Smooth muscle cell (in vitro differentiated cells): ENCODE results near the gene TCAF1. TPM values are rescaled to one million over a fixed set of nuclear protein-coding genes. Genes with fewer than 3 reads are reported as not detected.
"Not testable (repeated sequence)": the region's sequence is repeated elsewhere in the genome, so short reads cannot be mapped to it uniquely, and the experiment has no call there.

ENCODE experiments used
- DNase-seq: peaks from one replicate; lab custom pipeline; 2025; ENCODE audit not compliant: unreplicated experiment; lab: John Stamatoyannopoulos, UW
- H2AFZ ChIP-seq: fragments of 200-600 bp; sonication (generic); 2 replicates; pipeline ENCODE4 v1.6.0; 2016; ENCODE audit warnings: antibody characterized with exemption, low read depth, mild to moderate bottlenecking
- H3F3A ChIP-seq: fragments of 200-600 bp; sonication (generic); 2 replicates; pipeline ENCODE4 v1.6.0; 2017; ENCODE audit warnings: antibody characterized with exemption, low read depth
- H3K27ac ChIP-seq: fragments of 200-600 bp; sonication (generic); 2 replicates; pipeline ENCODE4 v1.5.1; 2016; ENCODE audit warnings: low read depth, mild to moderate bottlenecking
- H3K27me3 ChIP-seq: fragments of 200-600 bp; sonication (generic); 2 replicates; pipeline ENCODE4 v1.6.1; 2016; ENCODE audit warnings: low read depth, mild to moderate bottlenecking
- H3K36me3 ChIP-seq: fragments of 200-600 bp; sonication (generic); 2 replicates; pipeline ENCODE4 v1.5.1; 2016; ENCODE audit warnings: low read depth
- H3K4me1 ChIP-seq: fragments of 200-600 bp; sonication (generic); 2 replicates; pipeline ENCODE4 v1.5.1; 2016; ENCODE audit warnings: low read depth
- H3K4me2 ChIP-seq: fragments of 200-600 bp; sonication (generic); 2 replicates; pipeline ENCODE4 v1.6.0; 2016; ENCODE audit warnings: mild to moderate bottlenecking
- H3K4me3 ChIP-seq: fragments of 200-600 bp; sonication (generic); 2 replicates; pipeline ENCODE4 v1.5.1; 2016; ENCODE audit warnings: mild to moderate bottlenecking
- H3K79me2 ChIP-seq: fragments of 200-600 bp; sonication (generic); 2 replicates; pipeline ENCODE4 v1.6.0; 2016; ENCODE audit warnings: low read depth, mild to moderate bottlenecking
- H3K9ac ChIP-seq: fragments of 200-600 bp; sonication (generic); 2 replicates; pipeline ENCODE4 v1.6.0; 2016; ENCODE audit warnings: low read depth
- H3K9me3 ChIP-seq: fragments of 200-600 bp; sonication (generic); replicated peaks from 2 replicates; pipeline ENCODE4 v1.5.1; 2016; ENCODE audit warnings: low read depth
- H4K20me1 ChIP-seq: fragments of 200-600 bp; sonication (generic); 2 replicates; pipeline ENCODE4 v1.6.0; 2016; ENCODE audit warnings: low read depth
- CTCF ChIP-seq: fragments of 200-600 bp; sonication (generic); IDR thresholded peaks from 2 replicates; pipeline ENCODE4 v1.5.1; 2017; ENCODE audit warnings: borderline replicate concordance, mild to moderate bottlenecking, antibody characterized with exemption; ENCODE audit not compliant: insufficient read depth, poor library complexity, severe bottlenecking
- WGBS: methylation state at CpG from one replicate; pipeline ENCODE4 v1.1.7; 2016; ENCODE audit warnings: low lambda C conversion rate; 5-methylcytosine and 5-hydroxymethylcytosine counted together
- polyA plus RNA-seq: library from polyadenylated mRNA; unstranded; fragments of >200 nt; fragmentation: Nextera tagmentation; extraction: Ambion mirVana; gene quantifications from 2 replicates; pipeline ENCODE4 v1.2.1, GENCODE V29; 2016
- total RNA-seq: library from RNA; depleted of rRNA; stranded (reverse); fragments of >200 nt; gene quantifications from 2 replicates; pipeline ENCODE4 v1.2.3, GENCODE V29; 2014

TCAF1 gene
- total and polyA plus RNA-seq, 2 experiments from 2014 or later = 147 to 177 TPM

- Histone ChIP-seq H3K79me2 (peaks cover 92% of the 10 kb centered on the region), H3K4me3 (no peak overlapping the region), H3K4me2 (no peak overlapping the region), H3K9ac (no peak overlapping the region), H2AFZ (no peak overlapping the region), H3K27me3 (no peaks in the 10 kb centered on the region), H3K9me3 (no peaks in the 10 kb centered on the region), H3K27ac (no peak overlapping the region), H3K36me3 (no peaks in the 10 kb centered on the region), H3F3A (no peaks in the 10 kb centered on the region), H3K4me1 (peaks cover 11% of the 10 kb centered on the region), H4K20me1 (peaks cover 80% of the 10 kb centered on the region)
- DNase-seq = no peak
- TF ChIP-seq CTCF = no peak
- 56% methylated on average over 4 of the region's 4 CpGs for WGBS
Measured at GRCh38 chr7:143878884-143879283, 23.1 kb downstream of the TCAF1 start.

GRCh38 chr7:143877098-143877497 lies 24.9 kb downstream of the TCAF1 start:
- H3K4me2 ChIP-seq = no peak overlapping the region
- no peaks in the 10 kb centered on the region for H3K9me3 ChIP-seq
- no peak overlapping the region for H3K27ac ChIP-seq
- H3K4me3 ChIP-seq = no peak overlapping the region
- H3K9ac ChIP-seq = no peak overlapping the region
- no peaks in the 10 kb centered on the region for H3F3A ChIP-seq
- peaks cover 74% of the 10 kb centered on the region for H3K79me2 ChIP-seq
- H4K20me1 ChIP-seq = peaks cover 77% of the 10 kb centered on the region
- no peak for TF ChIP-seq CTCF
- no peak overlapping the region for H2AFZ ChIP-seq
- 88% methylated on average over 3 of the region's 3 CpGs for WGBS
- no peak for DNase-seq
- no peaks in the 10 kb centered on the region for H3K27me3 ChIP-seq
- no peaks in the 10 kb centered on the region for H3K36me3 ChIP-seq
- peaks cover 6% of the 10 kb centered on the region for H3K4me1 ChIP-seq

GRCh38 chr7:143876218-143876617 lies 25.8 kb downstream of the TCAF1 start:
- Histone ChIP-seq H4K20me1 (peaks cover 68% of the 10 kb centered on the region), H3K9me3 (no peaks in the 10 kb centered on the region), H3K4me3 (no peak overlapping the region), H3K27me3 (no peaks in the 10 kb centered on the region), H3K79me2 (peaks cover 66% of the 10 kb centered on the region), H3K4me2 (no peak overlapping the region), H3F3A (no peaks in the 10 kb centered on the region), H2AFZ (no peak overlapping the region), H3K27ac (no peak overlapping the region), H3K9ac (no peak overlapping the region), H3K36me3 (no peaks in the 10 kb centered on the region), H3K4me1 (peaks cover under 1% of the 10 kb centered on the region)
- WGBS = 96% methylated on average over 9 of the region's 9 CpGs
- no peak for DNase-seq
- no peak for TF ChIP-seq CTCF

GRCh38 chr7:143873242-143873641 lies 28.7 kb downstream of the TCAF1 start:
- H3K9ac ChIP-seq, DNase-seq, H3K9me3 ChIP-seq, H3K4me1 ChIP-seq, H2AFZ ChIP-seq, H3K4me2 ChIP-seq, H3K27ac ChIP-seq, H3K27me3 ChIP-seq, H3F3A ChIP-seq, H3K36me3 ChIP-seq, H3K4me3 ChIP-seq: not testable (repeated sequence)
- Histone ChIP-seq H4K20me1 (peaks cover 39% of the 10 kb centered on the region), H3K79me2 (peaks cover 36% of the 10 kb centered on the region)
- 99% methylated on average over 3 of the region's 4 CpGs for WGBS

GRCh38 chr7:143871534-143871933 lies 30.4 kb downstream of the TCAF1 start:
- Histone ChIP-seq H4K20me1 (peaks cover 22% of the 10 kb centered on the region), H3K79me2 (peaks cover 19% of the 10 kb centered on the region)
- not testable (repeated sequence) for H3K9ac ChIP-seq, H2AFZ ChIP-seq, H3K4me3 ChIP-seq, H3F3A ChIP-seq, H3K9me3 ChIP-seq, H3K27me3 ChIP-seq, H3K36me3 ChIP-seq, DNase-seq, H3K4me2 ChIP-seq, H3K4me1 ChIP-seq, H3K27ac ChIP-seq

- not testable (repeated sequence) for H3K36me3 ChIP-seq, H3K4me3 ChIP-seq, H3K4me2 ChIP-seq, H4K20me1 ChIP-seq, H3K27me3 ChIP-seq, DNase-seq, H2AFZ ChIP-seq, H3K27ac ChIP-seq, H3F3A ChIP-seq, H3K9me3 ChIP-seq, H3K79me2 ChIP-seq, H3K9ac ChIP-seq, H3K4me1 ChIP-seq
- no CpG with 5 or more reads among the region's 2 CpGs for WGBS
Measured at GRCh38 chr7:143857994-143858393, 44.0 kb downstream of the TCAF1 start.

- not testable (repeated sequence) for H3K36me3 ChIP-seq, H2AFZ ChIP-seq, H3K27ac ChIP-seq, H4K20me1 ChIP-seq, DNase-seq, H3K4me1 ChIP-seq, H3F3A ChIP-seq, H3K9me3 ChIP-seq, H3K4me2 ChIP-seq, H3K9ac ChIP-seq, H3K4me3 ChIP-seq, H3K27me3 ChIP-seq, H3K79me2 ChIP-seq
- WGBS = no CpG with 5 or more reads among the region's 1 CpG
Measured at GRCh38 chr7:143855443-143855842, 46.5 kb downstream of the TCAF1 start.
